Ishikawa (cell line): ENCODE data around the gene PLXNA4.

ENCODE experiments used
- CEBPB ChIP-seq: IDR thresholded peaks from 2 replicates; pipeline ENCODE4 v1.6.1; 2012
- CREB1 ChIP-seq: IDR thresholded peaks from 2 replicates; pipeline ENCODE4 v1.6.1; 2012; ENCODE audit warnings: low read depth
- EGR1 ChIP-seq: IDR thresholded peaks from 2 replicates; pipeline ENCODE4 v1.6.1; 2012
- EP300 ChIP-seq: IDR thresholded peaks from 2 replicates; pipeline ENCODE4 v1.6.1; 2012; ENCODE audit warnings: borderline replicate concordance
- FOXM1 ChIP-seq: IDR thresholded peaks from 2 replicates; pipeline ENCODE4 v1.6.1; 2012; ENCODE audit warnings: low read depth, borderline replicate concordance
- NFIC ChIP-seq: IDR thresholded peaks from 2 replicates; pipeline ENCODE4 v1.6.1; 2012
- RAD21 ChIP-seq: IDR thresholded peaks from 2 replicates; pipeline ENCODE4 v1.6.1; 2012; ENCODE audit warnings: low read depth
- REST ChIP-seq: IDR thresholded peaks from 2 replicates; pipeline ENCODE4 v1.6.1; 2012; ENCODE audit warnings: low read depth, mild to moderate bottlenecking
- TAF1 ChIP-seq: IDR thresholded peaks from 2 replicates; pipeline ENCODE4 v1.6.1; 2012; ENCODE audit warnings: low read depth, mild to moderate bottlenecking
- TEAD4 ChIP-seq: IDR thresholded peaks from 2 replicates; pipeline ENCODE4 v1.6.1; 2012
- USF1 ChIP-seq: IDR thresholded peaks from 2 replicates; pipeline ENCODE4 v1.6.1; 2012
- YY1 ChIP-seq: IDR thresholded peaks from 2 replicates; pipeline ENCODE4 v1.6.1; 2012; ENCODE audit warnings: low read depth
- ZBTB7A ChIP-seq: IDR thresholded peaks from 2 replicates; pipeline ENCODE4 v1.6.1; 2012; ENCODE audit warnings: low read depth
- TF ChIP-seq, protein P1 (sequence below): IDR thresholded peaks from 2 replicates; pipeline ENCODE4 v1.6.1; 2012

GRCh38 chr7:132578826-132579225, 2.6 kb upstream of the PLXNA4 start:
- TF ChIP-seq RAD21 = no peak
- no peak for TF ChIP-seq EP300
- TF ChIP-seq, protein P1, sequence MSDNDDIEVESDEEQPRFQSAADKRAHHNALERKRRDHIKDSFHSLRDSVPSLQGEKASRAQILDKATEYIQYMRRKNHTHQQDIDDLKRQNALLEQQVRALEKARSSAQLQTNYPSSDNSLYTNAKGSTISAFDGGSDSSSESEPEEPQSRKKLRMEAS = no peak
- TF ChIP-seq USF1 = no peak
- no peak for TF ChIP-seq CEBPB
- no peak for TF ChIP-seq REST
- TF ChIP-seq ZBTB7A = no peak
- TF ChIP-seq YY1 = no peak
- no peak for TF ChIP-seq NFIC
- no peak for TF ChIP-seq TEAD4
- TF ChIP-seq FOXM1 = no peak
- TF ChIP-seq CREB1 = no peak
- no peak for TF ChIP-seq TAF1
- TF ChIP-seq EGR1 = no peak
